Hepatocyte (in vitro differentiated cells): Measurements from ENCODE around the gene C7orf57. TPM values are rescaled to one million over a fixed set of nuclear protein-coding genes. Genes with fewer than 3 reads are reported as not detected.

Experiments used
- DNase-seq: peaks from one replicate; pipeline ENCODE4 v3.0.0-alpha.2; 2016; ENCODE audit warnings: low spot score
- H2AFZ ChIP-seq: fragments of 200-600 bp; sonication (generic); 2 replicates; pipeline ENCODE4 v1.6.0; 2016; ENCODE audit warnings: antibody characterized with exemption, mild to moderate bottlenecking
- H3K27ac ChIP-seq: fragments of 200-600 bp; sonication (generic); 2 replicates; pipeline ENCODE4 v1.5.1; 2016; ENCODE audit warnings: mild to moderate bottlenecking
- H3K27me3 ChIP-seq: fragments of 200-600 bp; sonication (generic); 2 replicates; pipeline ENCODE4 v1.6.1; 2016
- H3K36me3 ChIP-seq: fragments of 200-600 bp; sonication (generic); replicated peaks from 2 replicates; pipeline ENCODE4 v1.5.1; 2016; ENCODE audit warnings: low read depth; ENCODE audit not compliant: insufficient read depth
- H3K4me1 ChIP-seq: fragments of 200-600 bp; sonication (generic); 2 replicates; pipeline ENCODE4 v1.5.1; 2016; ENCODE audit warnings: mild to moderate bottlenecking, moderate library complexity; ENCODE audit not compliant: insufficient read depth
- H3K4me2 ChIP-seq: fragments of 200-600 bp; sonication (generic); 2 replicates; pipeline ENCODE4 v1.6.0; 2016
- H3K4me3 ChIP-seq: fragments of 200-600 bp; sonication (generic); 2 replicates; pipeline ENCODE4 v1.5.1; 2016; ENCODE audit warnings: mild to moderate bottlenecking
- H3K79me2 ChIP-seq: fragments of 200-600 bp; sonication (generic); 2 replicates; pipeline ENCODE4 v1.6.0; 2017; ENCODE audit warnings: mild to moderate bottlenecking
- H3K9me2 ChIP-seq: fragments of 200-600 bp; sonication (generic); replicated peaks from 2 replicates; pipeline ENCODE4 v1.6.0; 2017; ENCODE audit warnings: mild to moderate bottlenecking; ENCODE audit not compliant: insufficient read depth
- H3K9me3 ChIP-seq: fragments of 200-600 bp; sonication (generic); 2 replicates; pipeline ENCODE4 v1.5.1; 2016; ENCODE audit warnings: low read depth, mild to moderate bottlenecking
- H4K20me1 ChIP-seq: fragments of 200-600 bp; sonication (generic); 2 replicates; pipeline ENCODE4 v1.6.0; 2016; ENCODE audit warnings: mild to moderate bottlenecking; ENCODE audit not compliant: insufficient read depth, poor library complexity, severe bottlenecking
- CTCF ChIP-seq: fragments of 200-600 bp; sonication (generic); IDR thresholded peaks from 2 replicates; pipeline ENCODE4 v1.5.1; 2016; ENCODE audit warnings: antibody characterized with exemption, mild to moderate bottlenecking; ENCODE audit not compliant: poor library complexity
- EZH2 ChIP-seq: fragments of 200-600 bp; sonication (generic); IDR thresholded peaks from 2 replicates; pipeline ENCODE4 v1.6.1; 2016; ENCODE audit warnings: antibody characterized with exemption, mild to moderate bottlenecking, borderline replicate concordance
- EZH2phosphoT487 ChIP-seq: fragments of 200-600 bp; sonication (generic); IDR thresholded peaks from one replicate; pipeline ENCODE4 v1.6.1; 2018; ENCODE audit warnings: antibody characterized with exemption, mild to moderate bottlenecking, low read depth, moderate library complexity; ENCODE audit not compliant: unreplicated experiment, severe bottlenecking
- WGBS: methylation state at CpG from one replicate; pipeline ENCODE4 v1.1.6; 2016; ENCODE audit warnings: low lambda C conversion rate; ENCODE audit errors: missing lambda C conversion rate; 5-methylcytosine and 5-hydroxymethylcytosine counted together
- polyA plus RNA-seq: library from polyadenylated mRNA; unstranded; fragments of >200 nt; fragmentation: Nextera tagmentation; extraction: Ambion mirVana; gene quantifications from 2 replicates; pipeline ENCODE4 v1.2.1, GENCODE V29; 2016
- total RNA-seq: library from RNA; depleted of rRNA; stranded (reverse); fragments of >200 nt; gene quantifications from 2 replicates; pipeline ENCODE4 v1.2.3, GENCODE V29; 2014

C7orf57 gene
- total and polyA plus RNA-seq, 2 experiments from 2014 or later: 0.43 TPM; not detected in 1

GRCh38 chr7:47990592-47990991 lies 44.8 kb upstream of the C7orf57 start:
- H3K4me3 ChIP-seq: no peak overlapping the region
- H2AFZ ChIP-seq: no peak overlapping the region
- peak overlapping the region; percentile 93 for H3K27ac ChIP-seq
- peaks cover 7% of the 10 kb centered on the region for H3K4me1 ChIP-seq
- WGBS: 88% methylated on average over 5 of the region's 5 CpGs
- no peaks in the 10 kb centered on the region for H3K9me2 ChIP-seq
- H3K9me3 ChIP-seq: no peaks in the 10 kb centered on the region
- no peak for DNase-seq
- H4K20me1 ChIP-seq: no peaks in the 10 kb centered on the region
- H3K79me2 ChIP-seq: no peaks in the 10 kb centered on the region
- no peaks in the 10 kb centered on the region for H3K27me3 ChIP-seq
- no peak for TF ChIP-seq CTCF
- TF ChIP-seq EZH2: no peak
- TF ChIP-seq EZH2phosphoT487: no peak
- H3K4me2 ChIP-seq: no peak overlapping the region
- no peaks in the 10 kb centered on the region for H3K36me3 ChIP-seq

- H3K27me3 ChIP-seq: no peaks in the 10 kb centered on the region
- DNase-seq: no peak
- peak overlapping the region; percentile 83 for H2AFZ ChIP-seq
- peaks cover 7% of the 10 kb centered on the region for H3K4me1 ChIP-seq
- 88% methylated on average over 1 of the region's 1 CpG for WGBS
- H3K79me2 ChIP-seq: no peaks in the 10 kb centered on the region
- H3K27ac ChIP-seq: peak overlapping the region; percentile 93
- no peak overlapping the region for H3K4me3 ChIP-seq
- H3K9me3 ChIP-seq: no peaks in the 10 kb centered on the region
- H3K9me2 ChIP-seq: no peaks in the 10 kb centered on the region
- TF ChIP-seq CTCF (no peak), EZH2phosphoT487 (no peak), EZH2 (no peak)
- H3K36me3 ChIP-seq: no peaks in the 10 kb centered on the region
- peak overlapping the region; percentile 85 for H3K4me2 ChIP-seq
- H4K20me1 ChIP-seq: no peaks in the 10 kb centered on the region
Observed at GRCh38 chr7:47991270-47991669, 44.1 kb upstream of the C7orf57 start.

- Histone ChIP-seq H3K9me2 (no peaks in the 10 kb centered on the region), H3K79me2 (no peaks in the 10 kb centered on the region), H3K4me2 (peak overlapping the region; percentile 85), H3K36me3 (no peaks in the 10 kb centered on the region), H2AFZ (peak overlapping the region; percentile 83), H3K27me3 (no peaks in the 10 kb centered on the region), H3K27ac (peak overlapping the region; percentile 93), H4K20me1 (no peaks in the 10 kb centered on the region), H3K4me1 (peaks cover 7% of the 10 kb centered on the region), H3K4me3 (peak overlapping the region; percentile 56), H3K9me3 (no peaks in the 10 kb centered on the region)
- DNase-seq: peak; percentile 87
- WGBS: 6% methylated on average over 24 of the region's 26 CpGs
- TF ChIP-seq EZH2 (no peak), CTCF (peak; percentile 72)
Observed at GRCh38 chr7:47991741-47992311, 43.5 kb upstream of the C7orf57 start.

GRCh38 chr7:47992446-47992845 lies 42.9 kb upstream of the C7orf57 start:
- H2AFZ ChIP-seq: peak overlapping the region; percentile 83
- H3K27me3 ChIP-seq: no peaks in the 10 kb centered on the region
- no peak overlapping the region for H3K4me3 ChIP-seq
- H4K20me1 ChIP-seq: no peaks in the 10 kb centered on the region
- no peaks in the 10 kb centered on the region for H3K9me2 ChIP-seq
- no peaks in the 10 kb centered on the region for H3K79me2 ChIP-seq
- no peaks in the 10 kb centered on the region for H3K36me3 ChIP-seq
- peaks cover 7% of the 10 kb centered on the region for H3K4me1 ChIP-seq
- 78% methylated on average over 3 of the region's 3 CpGs for WGBS
- DNase-seq: no peak
- H3K27ac ChIP-seq: peak overlapping the region; percentile 93
- no peaks in the 10 kb centered on the region for H3K9me3 ChIP-seq
- peak overlapping the region; percentile 85 for H3K4me2 ChIP-seq
- no peak for TF ChIP-seq EZH2
- TF ChIP-seq CTCF: no peak
- TF ChIP-seq EZH2phosphoT487: no peak
